Measurements from ENCODE around the gene HTRA3.
"Not testable (repeated sequence)": the region's sequence is repeated elsewhere in the genome, so short reads cannot be mapped to it uniquely, and the experiment has no call there.

HTRA3 gene

GRCh38 chr4:8325291-8325973 lies 55.9 kb downstream of the HTRA3 start:
- DNase-seq (ENCODE audit: low spot score), result no peak

DNA sequence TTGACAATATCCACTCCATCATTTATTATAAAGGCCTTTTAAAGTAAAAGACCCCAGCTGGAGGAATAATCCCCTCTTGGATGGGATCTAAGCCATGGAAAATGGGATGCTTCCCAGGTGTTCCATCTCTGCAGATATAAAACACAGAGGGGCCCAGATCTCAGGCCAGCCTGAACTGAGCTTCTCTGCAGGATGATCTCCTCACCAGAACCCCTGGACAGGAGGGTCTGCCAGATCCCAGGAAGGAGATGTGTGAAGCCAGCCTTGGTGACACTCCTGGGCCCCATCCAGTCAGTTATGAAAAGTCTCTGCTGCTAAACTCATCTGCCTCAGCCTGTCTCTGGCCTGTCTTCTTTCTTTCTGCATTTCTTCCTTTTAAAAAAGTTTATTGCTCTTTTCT lies 56.7 kb downstream of the HTRA3 start:
- DNase-seq (ENCODE audit: low spot score), result no peak

GRCh38 chr4:8328456-8328855 lies 58.9 kb downstream of the HTRA3 start:
- DNase-seq (ENCODE audit: low spot score), result no peak

DNA sequence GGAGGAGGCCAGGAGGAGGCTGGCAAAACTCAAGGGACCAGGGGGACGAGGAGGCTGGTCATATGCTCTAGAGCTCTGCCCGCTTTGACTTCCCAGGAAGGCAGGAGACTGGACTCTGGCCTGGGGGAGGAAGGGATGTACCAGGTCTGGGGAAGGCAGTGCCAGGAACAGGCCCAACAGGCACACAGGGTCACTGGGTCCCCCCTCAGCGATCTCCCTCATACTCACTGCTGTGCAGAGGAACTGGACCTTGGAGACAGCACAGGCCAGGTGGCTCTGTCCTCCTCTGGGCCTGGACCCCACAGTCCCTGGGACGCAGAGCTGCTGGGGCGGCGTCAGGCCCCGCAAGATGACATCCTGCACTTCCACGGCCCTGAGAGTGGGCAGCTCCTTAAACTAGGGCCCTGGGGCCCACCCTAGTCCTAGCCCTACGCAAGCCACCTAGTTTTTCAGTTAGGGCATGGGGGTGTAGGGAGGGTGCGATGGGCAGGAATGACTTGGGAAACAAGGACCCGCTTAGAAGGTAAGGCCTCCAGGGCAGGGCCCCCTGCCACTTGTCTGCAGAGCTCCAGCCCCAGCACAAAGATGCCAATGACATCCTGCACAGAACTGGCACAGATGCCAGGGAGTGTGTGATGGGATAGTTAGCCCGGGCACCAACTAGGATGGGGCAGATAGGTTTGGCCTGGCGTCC lies 59.5 kb downstream of the HTRA3 start:
- no peak for DNase-seq (ENCODE audit: low spot score)

DNA sequence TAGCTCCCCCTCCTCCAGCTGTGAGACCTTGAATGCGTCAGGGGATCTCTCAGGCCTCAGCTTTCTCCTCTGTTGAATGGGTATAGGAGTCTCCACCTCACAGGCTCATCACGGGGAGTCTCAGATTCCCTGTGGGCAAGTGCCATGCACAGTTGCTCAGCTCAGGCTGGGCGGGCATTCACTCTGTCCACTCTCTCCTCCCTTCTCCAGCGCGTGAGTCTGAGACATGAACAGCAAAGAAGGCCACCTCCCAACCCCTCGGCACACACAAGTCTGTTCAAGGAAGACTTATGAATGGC lies 60.0 kb downstream of the HTRA3 start:
- no peak for DNase-seq (ENCODE audit: low spot score)

DNA sequence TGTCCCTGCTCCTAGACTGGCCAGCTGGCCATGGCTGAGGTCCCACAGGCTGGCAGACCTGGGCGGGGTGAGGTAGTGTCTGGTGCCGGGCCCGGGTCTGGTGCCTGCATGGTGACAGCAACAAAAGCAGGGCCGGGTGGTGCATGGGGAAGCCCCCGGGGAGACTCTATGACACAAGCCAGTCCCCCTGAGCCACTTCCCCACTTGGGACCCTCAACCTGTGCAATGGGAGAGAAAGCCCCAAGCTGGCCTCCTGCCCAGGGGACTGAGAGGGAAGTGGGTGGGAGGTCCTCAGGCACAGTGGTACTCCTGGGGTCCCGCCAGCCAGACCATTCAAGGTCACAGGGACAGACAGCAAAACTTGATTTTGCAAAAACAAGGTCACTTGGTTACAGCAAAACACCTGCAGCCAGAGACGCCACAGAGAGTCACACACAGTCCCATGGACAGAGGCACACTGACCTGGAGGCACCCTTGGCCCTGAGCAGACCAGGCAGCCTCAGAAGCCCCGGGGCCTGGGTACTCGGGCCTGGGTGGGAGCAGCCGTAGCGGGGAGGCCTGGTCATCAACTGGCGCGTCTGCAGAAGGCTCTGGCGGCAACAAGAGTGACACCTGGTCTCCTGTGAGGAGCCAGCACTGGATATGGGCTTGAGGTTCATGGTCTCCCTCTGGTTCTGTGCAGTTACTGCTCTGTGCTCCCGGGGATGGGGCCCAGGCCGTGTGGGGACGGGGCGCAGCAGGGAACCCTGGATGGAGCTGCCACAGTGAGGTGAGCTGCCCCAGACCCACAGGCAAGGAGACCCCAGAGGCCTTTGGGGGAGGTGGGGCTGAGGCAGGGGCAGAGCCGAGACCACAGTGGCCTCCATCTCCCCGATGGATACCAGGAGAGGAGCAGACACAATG lies 60.6 kb downstream of the HTRA3 start:
- DNase-seq (ENCODE audit: low spot score), result no peak

DNA sequence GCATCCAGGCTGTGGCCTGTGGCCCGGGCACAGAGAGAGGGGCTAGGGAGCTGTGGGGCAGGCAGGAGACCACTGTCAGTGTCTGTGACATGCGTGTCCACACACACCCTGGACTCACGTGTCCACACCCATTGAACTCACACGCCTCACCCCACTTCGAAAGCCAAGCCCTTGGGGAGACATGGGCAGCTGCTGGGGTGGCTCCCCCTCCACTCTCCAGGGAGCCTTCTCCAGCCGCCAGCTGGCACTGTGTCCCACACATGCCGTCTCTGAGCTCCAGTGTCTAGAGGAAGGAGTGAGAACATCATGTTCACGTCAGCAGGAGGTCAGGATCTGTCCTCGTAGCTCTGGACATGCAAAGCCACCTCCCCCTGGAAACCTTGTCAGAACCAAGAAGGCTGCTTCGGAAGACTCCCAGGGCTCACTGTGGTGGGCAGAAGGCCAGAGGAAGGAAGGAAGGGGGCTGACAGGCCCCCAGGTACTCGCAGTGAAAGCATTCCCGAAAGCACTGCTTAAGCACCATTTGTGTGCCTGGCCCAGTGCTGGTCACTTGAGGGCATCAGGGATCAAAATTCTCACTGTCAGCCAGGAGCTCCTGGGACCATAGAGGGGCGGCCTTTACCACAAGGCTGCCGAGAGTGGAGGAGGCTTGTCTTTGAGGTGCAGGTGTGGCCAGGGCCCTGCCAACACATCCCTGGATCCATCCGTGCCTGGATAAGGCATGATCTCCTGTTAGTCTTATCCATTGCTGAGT lies 61.4 kb downstream of the HTRA3 start:
- peak; percentile 50 for DNase-seq (ENCODE audit: low spot score)

GRCh38 chr4:8331575-8331955 lies 62.0 kb downstream of the HTRA3 start:
- no peak for DNase-seq (ENCODE audit: low spot score)

GRCh38 chr4:8332038-8332857 lies 62.7 kb downstream of the HTRA3 start:
- no peak for DNase-seq (ENCODE audit: low spot score)

DNA sequence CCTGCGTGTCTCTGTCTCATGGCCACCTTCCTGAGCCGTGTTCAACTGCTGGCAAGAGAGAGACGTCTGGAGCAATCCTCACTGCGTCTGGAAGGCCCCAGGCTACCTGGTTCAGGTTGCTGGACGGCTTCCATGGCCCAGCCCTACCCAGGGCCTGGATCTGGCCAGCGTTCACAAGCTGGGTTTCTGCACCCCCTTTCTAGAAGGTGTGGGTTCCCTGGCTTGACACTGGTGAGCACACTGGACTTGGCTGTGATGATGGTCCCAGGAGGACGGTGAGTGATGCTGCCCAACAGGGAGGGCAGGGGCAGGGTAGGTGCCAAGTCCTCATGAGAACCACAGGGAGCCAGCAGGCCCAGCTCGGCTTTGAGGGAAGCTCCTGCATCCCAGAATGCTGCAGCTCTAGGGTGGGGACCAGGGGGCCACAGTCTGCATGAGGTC lies 63.4 kb downstream of the HTRA3 start:
- no peak for DNase-seq (ENCODE audit: low spot score)

DNA sequence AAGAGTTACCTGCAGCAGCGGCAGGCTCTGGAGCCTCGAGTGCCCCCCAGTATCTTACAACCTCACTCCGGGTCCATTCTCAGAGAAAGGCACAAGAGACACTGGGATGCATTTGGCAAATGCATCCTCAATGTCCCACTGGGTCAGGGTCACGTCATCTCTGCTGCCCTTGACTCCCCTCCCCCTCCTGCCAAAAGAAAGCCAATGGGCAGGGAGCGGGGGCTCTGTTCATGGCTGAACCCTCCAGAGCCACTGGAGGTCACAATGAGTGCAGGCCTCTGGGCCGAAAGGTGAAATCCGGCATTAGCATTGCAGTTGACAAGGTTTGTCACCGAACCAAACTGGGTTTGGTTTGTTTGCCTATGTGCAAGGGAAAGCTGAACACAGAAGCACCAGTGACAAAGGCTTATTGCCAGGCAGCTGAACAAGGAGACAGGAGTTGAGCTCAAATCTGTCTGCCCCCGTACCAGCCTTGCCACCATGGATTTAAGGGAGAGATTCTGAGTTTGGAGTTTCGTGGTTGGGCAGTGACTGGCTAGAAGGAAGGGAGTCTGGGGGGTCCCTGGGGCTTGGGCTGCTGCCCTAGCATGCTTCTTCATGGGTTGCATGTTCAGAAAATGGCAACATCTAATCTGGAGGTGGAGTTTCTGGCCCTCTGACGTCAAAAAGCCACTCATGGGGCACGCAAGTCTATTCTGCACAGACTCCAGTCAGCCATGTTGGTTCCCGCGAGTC lies 64.3 kb downstream of the HTRA3 start:
- DNase-seq (ENCODE audit: low spot score), result no peak

DNA sequence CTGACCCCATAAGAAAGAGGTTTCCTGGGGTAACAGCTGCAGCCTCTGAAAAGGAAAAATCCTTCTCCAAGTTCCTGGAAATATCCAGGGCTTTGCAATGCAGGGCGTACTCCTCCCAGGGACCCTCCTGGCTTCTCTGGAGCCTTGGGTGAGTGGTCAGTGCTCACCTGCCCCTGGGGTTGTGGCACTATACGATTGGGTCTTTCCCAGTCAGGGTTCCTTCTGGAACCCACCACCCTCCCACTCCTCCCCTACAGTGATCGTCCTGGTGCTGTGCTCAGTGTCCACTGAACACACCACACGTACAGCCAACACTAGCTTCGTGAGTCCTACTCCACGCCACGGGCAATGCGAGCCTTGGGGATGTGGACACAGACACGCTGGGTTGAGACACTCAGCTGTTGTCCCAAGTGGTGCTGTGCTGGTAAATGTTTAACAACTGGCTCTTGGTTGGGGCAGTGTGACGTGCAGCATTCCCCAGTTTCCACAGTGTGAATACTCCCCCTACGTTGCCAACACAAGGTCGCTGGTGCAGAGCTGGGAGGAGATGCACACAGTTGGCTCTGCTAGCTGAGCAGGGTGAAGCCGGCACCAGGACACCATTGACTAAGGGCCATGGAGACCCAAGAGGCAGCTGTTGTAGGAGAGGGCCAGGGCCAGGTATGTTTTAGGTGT lies 65.4 kb downstream of the HTRA3 start:
- DNase-seq (ENCODE audit: low spot score), result no peak

DNA sequence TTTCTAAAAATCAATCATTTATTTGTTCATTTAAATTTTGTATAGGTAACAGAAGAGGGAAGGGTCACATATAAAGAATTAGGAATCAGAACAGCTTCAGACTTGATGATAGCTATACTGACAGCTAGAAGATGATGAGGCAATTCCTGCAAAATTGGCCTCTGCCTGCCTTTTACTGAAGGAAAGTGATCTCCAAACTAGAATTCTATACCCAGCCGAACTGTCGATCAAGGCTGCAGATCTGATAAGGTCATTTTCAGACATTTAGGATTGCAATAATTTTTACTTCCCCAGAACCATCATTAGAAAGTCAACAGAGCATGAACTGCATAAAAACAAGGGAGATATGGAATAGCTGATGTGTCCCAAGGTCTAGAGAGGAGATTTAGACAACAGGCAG lies 66.3 kb downstream of the HTRA3 start:
- no peak for DNase-seq (ENCODE audit: low spot score)

DNA sequence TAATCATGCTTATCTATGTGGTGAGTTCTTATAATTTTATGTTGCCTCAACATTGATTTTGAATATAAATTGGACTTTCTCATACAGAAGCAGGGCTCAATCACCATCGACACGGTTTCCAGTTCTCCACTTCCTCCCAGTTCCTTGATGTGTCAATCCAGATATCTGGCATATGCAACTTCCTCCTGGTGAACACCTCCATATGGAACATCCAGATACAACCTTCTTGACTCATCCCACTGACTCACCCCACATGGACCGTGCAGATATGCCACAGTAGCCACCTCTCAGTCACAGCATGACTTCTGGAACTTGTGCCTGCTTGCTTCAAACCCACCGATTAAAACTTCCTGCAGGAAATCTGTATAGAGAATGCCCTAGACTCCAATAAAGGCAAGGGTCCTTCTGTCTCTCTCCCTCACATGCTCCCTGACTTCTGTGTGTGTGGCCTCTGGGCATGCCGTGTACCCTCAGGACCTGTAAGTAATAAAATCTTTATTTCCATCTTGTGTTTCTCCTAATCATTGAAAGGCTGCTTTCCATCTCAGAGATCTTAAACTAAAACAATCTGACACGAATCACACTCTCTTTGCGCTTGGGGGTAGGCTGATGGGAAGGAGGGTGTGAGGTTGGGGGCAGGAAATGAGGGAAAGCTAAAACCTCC lies 67.0 kb downstream of the HTRA3 start:
- DNase-seq (ENCODE audit: low spot score), result peak; percentile 43

GRCh38 chr4:8338351-8338961 lies 68.9 kb downstream of the HTRA3 start:
- no peak for DNase-seq (ENCODE audit: low spot score)

DNA sequence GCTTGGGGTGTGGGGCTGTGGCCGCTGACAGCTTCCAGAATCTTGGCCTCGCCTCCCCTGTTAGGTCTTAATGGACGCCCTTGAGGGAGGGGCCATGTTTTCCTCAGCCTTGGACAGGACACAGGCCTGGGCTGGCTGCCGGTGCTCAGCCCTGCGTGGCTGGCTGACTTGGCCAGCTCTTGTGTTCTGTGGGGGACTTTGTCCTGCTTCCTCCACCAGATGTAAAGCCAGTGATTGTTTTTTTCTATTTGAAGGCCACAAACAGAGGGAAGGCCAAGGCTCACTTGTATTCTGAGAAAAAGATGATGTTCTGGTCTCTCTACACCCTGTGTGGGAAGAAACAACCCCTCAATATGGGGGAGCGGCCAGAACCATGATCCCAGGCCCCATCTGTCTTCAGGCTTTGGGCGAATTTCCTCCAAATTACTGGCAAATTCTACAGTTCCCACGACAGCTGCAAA lies 71.3 kb downstream of the HTRA3 start:
- peak; percentile 51 for DNase-seq (ENCODE audit: low spot score)

GRCh38 chr4:8341281-8341680 lies 71.7 kb downstream of the HTRA3 start:
- DNase-seq (ENCODE audit: low spot score), result not testable (repeated sequence)

DNA sequence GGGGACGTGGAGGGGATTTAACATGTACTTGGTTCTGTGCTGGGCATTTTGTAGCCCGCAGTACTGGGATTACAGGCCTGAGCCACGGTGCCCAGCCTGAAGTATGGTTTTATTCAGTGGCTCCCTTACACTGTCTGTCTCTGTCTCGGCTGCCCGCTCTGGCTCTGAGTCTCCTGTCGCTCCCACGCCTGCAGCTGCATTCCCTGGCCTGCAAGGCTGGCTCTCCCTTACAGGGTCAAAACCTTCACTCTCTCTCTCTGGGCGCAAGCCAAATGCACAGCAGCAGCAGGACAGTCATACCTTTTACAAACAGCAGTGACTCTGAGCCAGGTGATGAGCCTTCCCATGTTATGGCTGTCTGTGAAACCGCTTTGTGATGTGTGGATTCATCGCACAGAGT lies 72.1 kb downstream of the HTRA3 start:
- DNase-seq (ENCODE audit: low spot score), result no peak

DNA sequence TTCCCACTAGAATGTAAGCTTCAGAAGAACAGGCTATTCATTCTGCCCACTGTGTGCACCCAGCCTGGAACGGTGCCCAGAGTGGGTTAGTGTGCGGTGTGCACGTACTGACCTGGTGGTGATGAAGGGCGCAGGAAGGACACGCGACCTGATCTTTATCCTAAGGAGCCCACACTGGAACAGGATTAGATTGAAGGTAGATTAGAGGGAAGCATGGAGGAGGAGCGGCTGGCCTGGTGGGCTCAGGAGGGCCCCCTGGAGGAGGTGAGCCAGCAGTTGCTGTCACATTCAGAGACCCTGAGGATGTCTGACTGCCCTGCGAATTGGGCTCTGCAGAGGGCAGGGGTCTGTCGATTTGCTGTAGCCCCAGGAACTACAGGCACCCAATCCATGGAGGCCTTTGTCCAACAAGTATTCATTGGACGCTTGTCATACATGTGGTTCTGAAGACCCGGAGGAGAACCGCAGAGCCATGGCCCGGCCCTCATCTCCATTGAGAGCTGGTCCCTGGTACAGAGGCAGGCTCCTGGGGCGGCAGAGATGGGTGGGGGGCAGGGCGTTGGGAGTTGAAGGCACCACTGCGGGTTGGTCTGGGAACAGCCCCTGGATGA lies 73.2 kb downstream of the HTRA3 start:
- no peak for DNase-seq (ENCODE audit: low spot score)

Data from AG08395 (cell line).